Mesothelial cell of epicardium (in vitro differentiated cells): ENCODE results near the gene WWP2. TPM values are rescaled to one million over a fixed set of nuclear protein-coding genes. Genes with fewer than 3 reads are reported as not detected.

Experiments used
- DNase-seq, 2 experiments: peaks; one replicate each; pipeline ENCODE4 v3.0.0; 2021; ENCODE audit warnings: low spot score in 2 of 2; ENCODE audit not compliant: unreplicated experiment in 2 of 2
- H3K27ac Mint-ChIP-seq: 2 replicates; pipeline ENCODE4 v1.8.0; 2021; ENCODE audit warnings: mixed read lengths
- H3K27me3 Mint-ChIP-seq: 2 replicates; pipeline ENCODE4 v1.8.0; 2021; ENCODE audit warnings: low read depth, mixed read lengths
- H3K36me3 Mint-ChIP-seq: 2 replicates; pipeline ENCODE4 v1.8.0; 2021; ENCODE audit warnings: mixed read lengths
- H3K4me1 Mint-ChIP-seq: 2 replicates; pipeline ENCODE4 v1.8.0; 2021; ENCODE audit warnings: mixed read lengths
- H3K4me3 Mint-ChIP-seq: 2 replicates; pipeline ENCODE4 v1.8.0; 2021; ENCODE audit warnings: mild to moderate bottlenecking, moderate library complexity, mixed read lengths
- H3K9me3 Mint-ChIP-seq: 2 replicates; pipeline ENCODE4 v1.8.0; 2021; ENCODE audit warnings: mixed read lengths
- total RNA-seq: library from RNA; stranded (reverse); gene quantifications from 3 replicates; pipeline ENCODE4 v1.2.1, GENCODE V29; 2021
- TF ChIP-seq, protein P1 (sequence below): fragments of 200-600 bp; sonication (generic); IDR thresholded peaks from one replicate; pipeline ENCODE4 v1.5.0; 2021; ENCODE audit warnings: antibody characterized with exemption; ENCODE audit not compliant: unreplicated experiment

WWP2 gene
- total RNA-seq, 1 donor from 2014 or later = 39.6 TPM

DNA sequence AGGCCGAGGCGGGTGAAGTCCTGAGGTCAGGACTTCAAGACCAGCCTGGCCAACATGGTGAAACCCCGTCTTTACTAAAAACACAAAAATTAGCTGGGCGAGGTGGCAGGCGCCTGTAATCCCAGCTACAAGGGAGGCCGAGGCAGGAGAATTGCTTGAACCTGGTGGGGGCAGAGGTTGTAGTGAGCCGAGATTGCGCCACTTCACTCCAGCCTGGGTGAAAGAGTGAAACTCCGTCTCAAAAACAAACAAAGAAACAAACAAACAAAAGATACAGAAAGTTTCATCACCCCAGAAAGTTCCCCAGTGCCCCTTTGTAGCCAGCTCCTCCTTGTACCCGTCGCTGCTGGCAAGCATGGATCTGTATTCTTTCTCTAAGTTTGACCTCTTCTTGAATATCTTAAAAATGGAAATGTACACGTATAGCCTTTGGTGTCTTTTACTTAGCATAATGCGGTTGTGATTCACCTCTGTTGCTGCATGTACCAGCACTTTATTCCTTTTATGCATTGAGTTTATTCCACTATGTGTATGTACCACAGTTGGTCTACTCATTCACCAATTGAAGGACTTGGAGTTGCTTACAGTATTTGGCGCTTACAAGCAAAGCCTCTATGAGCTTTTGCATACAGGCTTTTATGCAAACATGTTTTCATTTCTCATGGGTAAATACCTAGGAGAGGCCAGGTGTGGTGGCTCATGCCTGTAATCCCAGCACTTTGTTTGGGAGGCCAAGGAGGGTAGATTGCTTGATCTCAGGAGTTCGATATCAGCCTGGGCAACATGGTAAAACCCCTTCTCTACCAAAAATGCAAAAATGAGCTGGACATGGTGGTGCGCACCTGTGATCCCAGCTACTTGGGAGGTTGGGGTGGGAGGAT, 101.5 kb downstream of the WWP2 start:
- Mint-ChIP-seq H3K4me3 (no peak overlapping the region), H3K4me1 (peaks cover 14% of the 10 kb centered on the region), H3K27me3 (no peaks in the 10 kb centered on the region), H3K9me3 (no peaks in the 10 kb centered on the region), H3K36me3 (peaks cover 4% of the 10 kb centered on the region), H3K27ac (no peak overlapping the region)
- DNase-seq = no peak
- TF ChIP-seq, protein P1, sequence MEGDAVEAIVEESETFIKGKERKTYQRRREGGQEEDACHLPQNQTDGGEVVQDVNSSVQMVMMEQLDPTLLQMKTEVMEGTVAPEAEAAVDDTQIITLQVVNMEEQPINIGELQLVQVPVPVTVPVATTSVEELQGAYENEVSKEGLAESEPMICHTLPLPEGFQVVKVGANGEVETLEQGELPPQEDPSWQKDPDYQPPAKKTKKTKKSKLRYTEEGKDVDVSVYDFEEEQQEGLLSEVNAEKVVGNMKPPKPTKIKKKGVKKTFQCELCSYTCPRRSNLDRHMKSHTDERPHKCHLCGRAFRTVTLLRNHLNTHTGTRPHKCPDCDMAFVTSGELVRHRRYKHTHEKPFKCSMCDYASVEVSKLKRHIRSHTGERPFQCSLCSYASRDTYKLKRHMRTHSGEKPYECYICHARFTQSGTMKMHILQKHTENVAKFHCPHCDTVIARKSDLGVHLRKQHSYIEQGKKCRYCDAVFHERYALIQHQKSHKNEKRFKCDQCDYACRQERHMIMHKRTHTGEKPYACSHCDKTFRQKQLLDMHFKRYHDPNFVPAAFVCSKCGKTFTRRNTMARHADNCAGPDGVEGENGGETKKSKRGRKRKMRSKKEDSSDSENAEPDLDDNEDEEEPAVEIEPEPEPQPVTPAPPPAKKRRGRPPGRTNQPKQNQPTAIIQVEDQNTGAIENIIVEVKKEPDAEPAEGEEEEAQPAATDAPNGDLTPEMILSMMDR = no peak

DNA sequence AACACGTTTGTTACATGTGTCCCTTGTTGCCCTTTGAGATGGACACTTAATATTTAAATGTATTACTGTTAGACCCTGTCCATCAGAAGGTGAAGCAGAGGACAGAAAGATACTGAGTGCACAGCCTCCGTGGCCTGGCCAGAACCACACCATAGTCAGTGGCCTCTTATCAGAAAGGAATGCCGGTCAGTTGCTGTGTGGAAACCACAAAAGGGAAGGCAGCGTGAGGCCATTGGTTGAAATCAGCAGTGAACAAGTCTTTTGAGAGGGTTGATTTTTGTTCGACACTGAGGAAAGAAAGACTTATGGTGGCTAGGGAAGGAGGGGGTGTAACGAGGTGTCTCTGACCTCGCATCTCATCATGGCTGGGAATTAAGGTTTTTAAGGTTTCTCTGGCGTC, 103.6 kb downstream of the WWP2 start:
- H3K27ac Mint-ChIP-seq = no peak overlapping the region

DNA sequence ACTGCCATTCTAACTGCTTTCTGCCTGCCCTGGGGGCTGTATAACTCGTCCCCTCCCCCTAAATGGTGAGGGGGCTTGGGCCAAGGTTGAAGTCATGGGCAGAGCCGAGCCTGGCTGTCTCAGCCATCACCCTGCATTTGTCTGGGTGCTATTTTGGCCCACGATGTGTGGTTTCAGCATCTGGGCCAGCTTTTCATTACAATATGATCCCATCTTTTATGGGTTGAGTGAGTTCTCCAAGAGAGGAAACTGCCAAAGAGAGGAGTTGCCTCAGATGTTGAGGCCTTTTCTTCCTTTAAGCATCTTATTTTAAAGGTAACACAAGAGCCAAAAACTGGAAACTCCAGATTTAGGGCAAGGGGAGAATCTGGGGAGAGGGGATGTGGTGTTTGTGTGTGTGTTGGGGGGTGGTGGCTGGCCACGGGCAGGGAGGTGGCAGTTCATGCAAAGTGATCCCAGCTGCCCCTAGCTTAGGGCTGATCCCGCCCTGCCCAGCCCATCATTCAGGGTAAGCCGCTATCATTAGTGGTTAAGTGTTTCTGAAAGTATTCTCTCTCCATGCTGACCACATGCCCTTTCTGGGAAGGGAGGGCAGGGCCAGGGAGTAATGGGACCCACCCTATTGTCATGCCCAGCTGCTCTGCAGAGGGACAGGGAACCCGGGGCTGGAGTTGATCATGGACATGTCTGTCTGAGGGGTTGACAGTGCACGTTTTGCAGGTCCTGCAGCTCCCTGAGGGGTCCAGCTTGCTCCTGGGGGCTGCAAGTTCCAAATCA, 105.8 kb downstream of the WWP2 start:
- Mint-ChIP-seq H3K27me3 (no peaks in the 10 kb centered on the region), H3K9me3 (no peaks in the 10 kb centered on the region), H3K36me3 (peaks cover 10% of the 10 kb centered on the region), H3K27ac (no peak overlapping the region), H3K4me1 (peaks cover 2% of the 10 kb centered on the region), H3K4me3 (no peak overlapping the region)
- no peak for DNase-seq
- TF ChIP-seq, protein P1 = no peak

More for the DNA sequence above, 103.6 kb downstream of the WWP2 start:
- no peak for DNase-seq
- Mint-ChIP-seq H3K36me3 (peaks cover 3% of the 10 kb centered on the region), H3K9me3 (no peaks in the 10 kb centered on the region), H3K4me1 (peaks cover 14% of the 10 kb centered on the region), H3K4me3 (no peak overlapping the region), H3K27me3 (no peaks in the 10 kb centered on the region)
- TF ChIP-seq, protein P1 = no peak

DNA sequence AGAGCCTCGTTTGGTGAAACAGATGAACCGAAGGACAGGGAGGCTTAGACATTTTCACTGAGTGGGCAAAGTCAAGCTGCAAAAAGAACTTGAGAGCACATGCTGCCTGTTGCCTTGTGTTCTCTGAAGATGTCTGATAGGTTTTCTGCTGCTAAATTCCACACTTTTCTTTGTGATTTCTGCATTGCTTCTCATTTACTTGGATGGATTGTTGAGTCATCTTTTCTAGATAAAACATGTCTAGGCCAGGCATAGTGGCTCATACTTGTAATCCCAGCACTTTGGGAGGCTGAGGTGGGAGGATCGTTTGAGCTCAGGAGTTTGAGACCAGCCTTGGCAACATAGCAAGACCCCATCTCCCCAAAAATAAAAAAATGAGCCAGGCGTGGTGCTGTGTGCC, 108.6 kb downstream of the WWP2 start:
- no peaks in the 10 kb centered on the region for H3K9me3 Mint-ChIP-seq
- no peaks in the 10 kb centered on the region for H3K27me3 Mint-ChIP-seq
- no peak overlapping the region for H3K27ac Mint-ChIP-seq
- TF ChIP-seq, protein P1 = no peak
- no peak overlapping the region for H3K4me3 Mint-ChIP-seq
- H3K4me1 Mint-ChIP-seq = peaks cover 2% of the 10 kb centered on the region
- no peak for DNase-seq
- H3K36me3 Mint-ChIP-seq = peaks cover 25% of the 10 kb centered on the region

DNA sequence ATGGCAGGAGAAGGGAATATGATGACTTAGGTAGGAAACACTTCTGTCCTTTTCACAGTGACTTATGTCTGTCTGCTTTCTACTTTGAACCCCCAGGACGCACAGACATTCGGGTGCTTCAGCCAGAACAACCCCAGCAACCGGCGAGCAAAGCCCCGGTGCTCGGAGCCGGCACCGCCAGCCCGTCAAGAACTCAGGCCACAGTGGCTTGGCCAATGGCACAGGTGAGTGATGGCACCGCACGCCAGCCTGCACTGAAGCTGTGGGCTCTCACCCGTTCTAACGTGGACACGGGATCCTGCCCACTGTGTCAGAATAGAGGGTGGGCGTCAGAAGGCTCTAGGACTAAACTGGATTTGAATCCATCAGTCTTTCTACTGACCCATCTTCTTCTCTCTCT, 109.6 kb downstream of the WWP2 start:
- no peaks in the 10 kb centered on the region for H3K27me3 Mint-ChIP-seq
- no peak for DNase-seq
- no peak overlapping the region for H3K27ac Mint-ChIP-seq
- TF ChIP-seq, protein P1 = no peak
- H3K36me3 Mint-ChIP-seq = peaks cover 32% of the 10 kb centered on the region
- no peaks in the 10 kb centered on the region for H3K4me1 Mint-ChIP-seq
- H3K9me3 Mint-ChIP-seq = peaks cover 4% of the 10 kb centered on the region
- no peak overlapping the region for H3K4me3 Mint-ChIP-seq
